Endothelial cell of umbilical vein (primary cell): ENCODE data around the gene GATAD2A. TPM values are rescaled to one million over a fixed set of nuclear protein-coding genes. Genes with fewer than 3 reads are reported as not detected.

Experiments
- BruUV-seq: library from RNA; stranded (reverse); fragments of 400-500 nt; replicated peaks from 2 replicates; lab custom pipeline; 2021; lab: Mats Ljungman, UMichigan
- CTCF ChIA-PET: fragments of 300-600, 350-600 bp; sonication (Branson Sonifier 250); formaldehyde crosslinking; loops from one replicate; lab custom pipeline; 2021; ENCODE audit warnings: antibody characterized with exemption, inconsistent platforms; lab: Charles Lee
- POLR2A ChIA-PET: fragments of 300-600, 350-600 bp; sonication (Branson Sonifier 250); formaldehyde crosslinking; loops from one replicate; lab custom pipeline; 2021; ENCODE audit warnings: antibody characterized with exemption, inconsistent platforms; lab: Charles Lee
- DNase-seq: peaks from one replicate; pipeline ENCODE4 v3.0.0-alpha.2; 2011; ENCODE audit warnings: low read depth, low spot score
- FAIRE-seq: peaks from 2 replicates; lab custom pipeline; 2011; peaks lifted over from hg19 to GRCh38; lab: Jason Lieb, UNC
- H2AFZ ChIP-seq: 2 replicates; pipeline ENCODE4 v1.6.0; 2012; ENCODE audit warnings: low read depth, low read length, control low read depth, inconsistent platforms
- H3K27ac ChIP-seq: 2 replicates; pipeline ENCODE4 v1.5.1; 2011; ENCODE audit warnings: low read depth, mild to moderate bottlenecking, control low read depth, low read length, moderate library complexity; ENCODE audit not compliant: insufficient read depth
- H3K27me3 ChIP-seq, 2 experiments: 2 replicates each; pipeline versions ENCODE4 v1.6.0 to v1.6.1; 2011; ENCODE audit warnings: low read length in 2 of 2, mixed read lengths in 1 of 2; ENCODE audit not compliant: control insufficient read depth in 2 of 2, insufficient read depth in 2 of 2
- H3K36me3 ChIP-seq, 2 experiments: 2 replicates in 1 of 2; 3 replicates in 1 of 2; pipeline ENCODE4 v1.5.1; 2011; ENCODE audit warnings: low read length in 2 of 2, mild to moderate bottlenecking in 1 of 2, moderate library complexity in 1 of 2; ENCODE audit not compliant: control insufficient read depth in 2 of 2, insufficient read depth in 2 of 2; ENCODE audit errors: extremely low read depth in 1 of 2
- H3K4me1 ChIP-seq: 3 replicates; pipeline ENCODE4 v1.5.1; 2011; ENCODE audit warnings: mild to moderate bottlenecking, low read length; ENCODE audit not compliant: control insufficient read depth, insufficient read depth; ENCODE audit errors: extremely low read depth
- H3K4me2 ChIP-seq: 2 replicates; pipeline ENCODE4 v1.6.1; 2011; ENCODE audit warnings: low read length, control low read depth, mixed read lengths; ENCODE audit not compliant: insufficient read depth
- H3K4me3 ChIP-seq, 3 experiments: fragments of 200-600 bp in 1 of 3; sonication (generic), shearing (Covaris generic) in 1 of 3; replicated peaks in 1 of 3; 2 replicates each; pipeline ENCODE4 v1.5.1; 2011 to 2016; ENCODE audit warnings: control low read depth in 3 of 3, low read length in 3 of 3, mild to moderate bottlenecking in 2 of 3, inconsistent platforms in 1 of 3, low read depth in 1 of 3, moderate library complexity in 1 of 3; ENCODE audit not compliant: insufficient read depth in 1 of 3
- H3K79me2 ChIP-seq: 2 replicates; pipeline ENCODE4 v1.6.0; 2012; ENCODE audit warnings: low read length, inconsistent platforms; ENCODE audit not compliant: control insufficient read depth, insufficient read depth
- H3K9ac ChIP-seq: replicated peaks from 2 replicates; pipeline ENCODE3; 2011; ENCODE audit warnings: low read length, control low read depth; ENCODE audit not compliant: insufficient read depth; ENCODE audit errors: extremely low read depth
- H3K9me1 ChIP-seq: replicated peaks from 3 replicates; pipeline ENCODE4 v1.6.0; 2011; ENCODE audit warnings: mild to moderate bottlenecking, low read length; ENCODE audit not compliant: control insufficient read depth, insufficient read depth; ENCODE audit errors: extremely low read depth
- H3K9me3 ChIP-seq: replicated peaks from 2 replicates; pipeline ENCODE4 v1.5.1; 2012; ENCODE audit warnings: low read length, inconsistent platforms; ENCODE audit not compliant: control insufficient read depth, insufficient read depth
- H4K20me1 ChIP-seq: replicated peaks from 2 replicates; pipeline ENCODE3; 2011; ENCODE audit warnings: mild to moderate bottlenecking, low read length; ENCODE audit not compliant: control insufficient read depth, insufficient read depth; ENCODE audit errors: extremely low read depth
- EZH2 ChIP-seq: IDR thresholded peaks from 2 replicates; pipeline ENCODE4 v1.6.1; 2012; ENCODE audit warnings: borderline replicate concordance, low read depth, mild to moderate bottlenecking, moderate library complexity, low read length, inconsistent platforms; ENCODE audit not compliant: severe bottlenecking
- FOS ChIP-seq: IDR thresholded peaks from 2 replicates; pipeline ENCODE4 v1.6.1; 2011; ENCODE audit warnings: mild to moderate bottlenecking, low read length, moderate library complexity, borderline replicate concordance; ENCODE audit not compliant: insufficient read depth
- GATA2 ChIP-seq: IDR thresholded peaks from 2 replicates; pipeline ENCODE4 v1.7.0; 2011; ENCODE audit warnings: low read depth, mild to moderate bottlenecking, moderate library complexity, mixed read lengths, low read length; ENCODE audit not compliant: insufficient read length, insufficient read depth
- JUN ChIP-seq: IDR thresholded peaks from 2 replicates; pipeline ENCODE4 v1.6.1; 2011; ENCODE audit warnings: borderline replicate concordance, low read depth; ENCODE audit not compliant: insufficient read length, insufficient read depth
- MYC ChIP-seq: IDR thresholded peaks from one replicate; pipeline ENCODE4 v1.6.1; 2011; ENCODE audit warnings: mild to moderate bottlenecking, low read depth, low read length
- POLR2A ChIP-seq: IDR thresholded peaks from 2 replicates; pipeline ENCODE4 v1.6.1; 2012; ENCODE audit warnings: low read depth, mild to moderate bottlenecking, control low read depth, low read length
- POLR2AphosphoS5 ChIP-seq: IDR thresholded peaks from 2 replicates; pipeline ENCODE4 v1.6.1; 2012; ENCODE audit warnings: low read depth, mild to moderate bottlenecking, control low read depth, low read length, moderate library complexity; ENCODE audit not compliant: insufficient read depth
- dilution Hi-C: fragments of 300-500 bp; cut with MboI; formaldehyde crosslinking; loops from one replicate; pipeline ENCODE4 v1.15.0; 2019; ENCODE audit warnings: low sequenced_read_pairs; ENCODE audit not compliant: extremely low pct_ligation_motif_present
- intact Hi-C: fragments of 100-400 bp; cut with micrococcal nuclease; formaldehyde crosslinking; loops from one replicate; pipeline ENCODE4 v1.10.0; 2022
- polyA plus RNA-seq, 4 experiments: library from polyadenylated mRNA; depleted of rRNA in 3 of 4; stranded (reverse) in 3 of 4; unstranded in 1 of 4; fragments of >200 nt; gene quantifications; 2 replicates each; pipeline versions ENCODE4 v1.2.1 to v1.2.3, GENCODE V29; 2011 to 2012; ENCODE audit warnings: missing spikeins in 1 of 4
- total RNA-seq: library from RNA; stranded (reverse); gene quantifications from 2 replicates; pipeline ENCODE4 v1.2.3, GENCODE V29; 2021
- TF ChIP-seq, protein P1 (sequence below): IDR thresholded peaks from 2 replicates; pipeline ENCODE4 v1.6.1; 2011; ENCODE audit not compliant: insufficient read depth, insufficient read length
- TF ChIP-seq, protein P2 (sequence below), 2 donors: IDR thresholded peaks; 1 replicate in 1 of 2; 2 replicates in 1 of 2; pipeline ENCODE4 v1.5.1; 2011; ENCODE audit warnings: low read length in 2 of 2, mild to moderate bottlenecking in 2 of 2, moderate library complexity in 2 of 2, control low read depth in 1 of 2, inconsistent platforms in 1 of 2, low read depth in 1 of 2; ENCODE audit not compliant: insufficient read depth in 1 of 2; ENCODE audit errors: extremely low read depth in 1 of 2

Gene GATAD2A
- total and polyA plus RNA-seq, 2 donors (not counting 3 experiments of a cell fraction or from before 2014, with no cell fraction given) = 27.3 to 134 TPM

DNA sequence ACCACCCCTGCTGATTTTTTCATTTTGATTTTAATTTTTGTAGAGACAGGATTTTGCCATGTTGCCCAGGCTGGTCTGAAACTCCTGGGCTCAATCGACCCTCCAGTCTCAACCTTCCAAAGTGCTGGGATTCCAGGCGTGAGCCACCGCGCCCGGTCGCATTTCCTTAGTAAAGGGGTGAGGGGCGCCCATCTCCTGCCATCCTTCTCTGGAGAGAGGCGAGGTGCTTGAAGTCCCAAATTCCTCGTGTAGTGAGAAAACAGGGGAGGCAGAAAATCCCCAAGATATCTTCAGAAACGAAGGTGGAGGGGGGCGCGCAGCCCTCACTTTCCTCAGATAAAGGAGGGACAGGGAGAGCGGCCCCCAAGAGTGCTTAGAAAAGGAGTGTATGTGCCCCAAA is 21.0 kb upstream of the GATAD2A start:
- Histone ChIP-seq H3K79me2 (peaks cover 30% of the 10 kb centered on the region), H4K20me1 (no peaks in the 10 kb centered on the region), H3K36me3 (no peaks in the 10 kb centered on the region), H2AFZ (peak overlapping the region; percentile 68), H3K9me1 (no peaks in the 10 kb centered on the region), H3K4me2 (peak overlapping the region; percentile 92), H3K9ac (peak overlapping the region; percentile 88), H3K4me1 (peaks cover 26% of the 10 kb centered on the region), H3K27ac (peak overlapping the region; percentile 76), H3K9me3 (no peaks in the 10 kb centered on the region), H3K27me3 (no peaks in the 10 kb centered on the region), H3K4me3 (peak overlapping the region; percentile 45 to 61 (median 53))
- no TSS peak for BruUV-seq
- POLR2A ChIA-PET = interaction anchor here (1.6 kb wide), 1 partner anchor 21 kb away, joined by 9 read pairs; the partner anchor contains the start of gene GATAD2A
- FAIRE-seq (no peak), DNase-seq (no peak)
- intact Hi-C loops = no loop called here
- CTCF ChIA-PET = interaction anchor here (1.4 to 1.9 kb wide), 3 partner anchors 12 to 27 kb away, joined by 5 to 17 read pairs (median 6); partner anchors contain the start of gene GATAD2A
- dilution Hi-C loops = no loop called here
- TF ChIP-seq POLR2A = no peak
- TF ChIP-seq GATA2 = no peak
- TF ChIP-seq FOS = no peak
- TF ChIP-seq MYC = no peak
- TF ChIP-seq, protein P1, sequence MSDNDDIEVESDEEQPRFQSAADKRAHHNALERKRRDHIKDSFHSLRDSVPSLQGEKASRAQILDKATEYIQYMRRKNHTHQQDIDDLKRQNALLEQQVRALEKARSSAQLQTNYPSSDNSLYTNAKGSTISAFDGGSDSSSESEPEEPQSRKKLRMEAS = no peak
- TF ChIP-seq, protein P2, sequence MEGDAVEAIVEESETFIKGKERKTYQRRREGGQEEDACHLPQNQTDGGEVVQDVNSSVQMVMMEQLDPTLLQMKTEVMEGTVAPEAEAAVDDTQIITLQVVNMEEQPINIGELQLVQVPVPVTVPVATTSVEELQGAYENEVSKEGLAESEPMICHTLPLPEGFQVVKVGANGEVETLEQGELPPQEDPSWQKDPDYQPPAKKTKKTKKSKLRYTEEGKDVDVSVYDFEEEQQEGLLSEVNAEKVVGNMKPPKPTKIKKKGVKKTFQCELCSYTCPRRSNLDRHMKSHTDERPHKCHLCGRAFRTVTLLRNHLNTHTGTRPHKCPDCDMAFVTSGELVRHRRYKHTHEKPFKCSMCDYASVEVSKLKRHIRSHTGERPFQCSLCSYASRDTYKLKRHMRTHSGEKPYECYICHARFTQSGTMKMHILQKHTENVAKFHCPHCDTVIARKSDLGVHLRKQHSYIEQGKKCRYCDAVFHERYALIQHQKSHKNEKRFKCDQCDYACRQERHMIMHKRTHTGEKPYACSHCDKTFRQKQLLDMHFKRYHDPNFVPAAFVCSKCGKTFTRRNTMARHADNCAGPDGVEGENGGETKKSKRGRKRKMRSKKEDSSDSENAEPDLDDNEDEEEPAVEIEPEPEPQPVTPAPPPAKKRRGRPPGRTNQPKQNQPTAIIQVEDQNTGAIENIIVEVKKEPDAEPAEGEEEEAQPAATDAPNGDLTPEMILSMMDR (IDR thresholded peaks at IDR 0.05; ENCODE audit: extremely low read depth in 1 of 2, insufficient read depth in 1 of 2, low read depth in 1 of 2, low read length in 2 of 2) = no peak
- TF ChIP-seq EZH2 = no peak
- TF ChIP-seq POLR2AphosphoS5 = no peak
- no peak for TF ChIP-seq JUN
